IPS DF 4.7 (cell line): ENCODE measurements around the gene NHSL2.
"Not testable (repeated sequence)": the region's sequence is repeated elsewhere in the genome, so short reads cannot be mapped to it uniquely, and the experiment has no call there.

Source experiments
- DNase-seq: peaks from one replicate; pipeline ENCODE4 v3.0.0-alpha.2; 2013; ENCODE audit warnings: low spot score; ENCODE audit errors: extremely low read depth

NHSL2 gene

GRCh38 chrX:72040506-72040905, 129.9 kb downstream of the NHSL2 start:
- no peak for DNase-seq

GRCh38 chrX:72041176-72041575, 130.5 kb downstream of the NHSL2 start:
- no peak for DNase-seq

GRCh38 chrX:72041871-72042851, 131.5 kb downstream of the NHSL2 start:
- no peak for DNase-seq

GRCh38 chrX:72042852-72043248, 132.2 kb downstream of the NHSL2 start:
- DNase-seq = no peak

- DNase-seq = no peak
Observed at GRCh38 chrX:72043636-72044035, 133.0 kb downstream of the NHSL2 start.

GRCh38 chrX:72045141-72045540, 134.5 kb downstream of the NHSL2 start:
- DNase-seq = no peak

- DNase-seq = peak; percentile 71
Observed at GRCh38 chrX:72045552-72046277, 135.1 kb downstream of the NHSL2 start.

- DNase-seq = no peak
Observed at GRCh38 chrX:72046447-72046846, 135.8 kb downstream of the NHSL2 start.

- DNase-seq = no peak
Observed at GRCh38 chrX:72048510-72049455, 138.1 kb downstream of the NHSL2 start.

- DNase-seq = no peak
Observed at GRCh38 chrX:72050011-72050410, 139.4 kb downstream of the NHSL2 start.

- DNase-seq = no peak
Observed at GRCh38 chrX:72051589-72051988, 140.9 kb downstream of the NHSL2 start.

GRCh38 chrX:72052415-72053090, 141.9 kb downstream of the NHSL2 start:
- no peak for DNase-seq

GRCh38 chrX:72053508-72053907, 142.9 kb downstream of the NHSL2 start:
- DNase-seq = no peak

- DNase-seq = no peak
Observed at GRCh38 chrX:72054779-72055489, 144.3 kb downstream of the NHSL2 start.

- no peak for DNase-seq
Observed at GRCh38 chrX:72057331-72057730, 146.7 kb downstream of the NHSL2 start.

GRCh38 chrX:72057849-72058248, 147.2 kb downstream of the NHSL2 start:
- DNase-seq = no peak

- not testable (repeated sequence) for DNase-seq
Observed at GRCh38 chrX:72058346-72058745, 147.7 kb downstream of the NHSL2 start.

GRCh38 chrX:72060196-72060920, 149.7 kb downstream of the NHSL2 start:
- no peak for DNase-seq

GRCh38 chrX:72060921-72061490, 150.4 kb downstream of the NHSL2 start:
- DNase-seq = no peak
